PC-9 (cell line): Measurements from ENCODE around the gene ARID4A. TPM values are rescaled to one million over a fixed set of nuclear protein-coding genes. Genes with fewer than 3 reads are reported as not detected.

Experiments
- BruUV-seq: library from RNA; stranded (reverse); fragments of 400-500 nt; replicated peaks from 2 replicates; lab custom pipeline; 2021; lab: Mats Ljungman, UMichigan
- CTCF ChIA-PET: fragments of 300-600 bp; sonication (Branson Sonifier 250); formaldehyde crosslinking; loops from one replicate; lab custom pipeline; 2022; ENCODE audit warnings: antibody characterized with exemption; lab: Charles Lee
- POLR2A ChIA-PET: fragments of 300-600 bp; sonication (Branson Sonifier 250); formaldehyde crosslinking; loops from one replicate; lab custom pipeline; 2022; ENCODE audit warnings: antibody characterized with exemption; ENCODE audit not compliant: unreplicated experiment; lab: Charles Lee
- DNase-seq, 2 experiments: peaks; one replicate each; pipeline versions ENCODE4 v3.0.0 to v3.0.0-alpha.2; 2015 to 2022; ENCODE audit warnings: mixed read lengths in 1 of 2
- H2AFZ ChIP-seq: fragments of 200-600 bp; sonication (generic); 2 replicates; pipeline ENCODE4 v1.8.1; 2017; ENCODE audit warnings: antibody characterized with exemption
- H3F3A ChIP-seq: fragments of 200-600 bp; sonication (generic); 2 replicates; pipeline ENCODE4 v1.8.1; 2017; ENCODE audit warnings: antibody characterized with exemption, mild to moderate bottlenecking, low read depth; ENCODE audit not compliant: insufficient read depth
- H3K27ac ChIP-seq: fragments of 200-600 bp; sonication (generic); 2 replicates; pipeline ENCODE4 v1.6.1; 2016; ENCODE audit warnings: mixed run types
- H3K27me3 ChIP-seq: fragments of 200-600 bp; sonication (generic); 2 replicates; pipeline ENCODE4 v1.6.1; 2016; ENCODE audit warnings: low read depth, mixed run types; ENCODE audit not compliant: insufficient read depth
- H3K36me3 ChIP-seq: fragments of 200-600 bp; sonication (generic); 2 replicates; pipeline ENCODE4 v1.6.1; 2016; ENCODE audit warnings: low read depth, mixed run types
- H3K4me1 ChIP-seq: fragments of 200-600 bp; sonication (generic); replicated peaks from 2 replicates; pipeline ENCODE4 v1.6.1; 2016; ENCODE audit warnings: mixed run types; ENCODE audit not compliant: insufficient read depth
- H3K4me2 ChIP-seq: fragments of 200-600 bp; sonication (generic); 2 replicates; pipeline ENCODE4 v1.6.1; 2017; ENCODE audit warnings: mixed run types
- H3K4me3 ChIP-seq: fragments of 200-600 bp; sonication (generic); 2 replicates; pipeline ENCODE4 v1.6.1; 2016; ENCODE audit warnings: mixed run types
- H3K79me2 ChIP-seq: fragments of 200-600 bp; sonication (generic); 2 replicates; pipeline ENCODE4 v1.6.1; 2017; ENCODE audit warnings: low read depth, mixed run types
- H3K9me2 ChIP-seq: fragments of 200-600 bp; sonication (generic); 2 replicates; pipeline ENCODE4 v1.8.1; 2017; ENCODE audit warnings: mild to moderate bottlenecking; ENCODE audit not compliant: insufficient read depth
- H3K9me3 ChIP-seq: fragments of 200-600 bp; sonication (generic); 2 replicates; pipeline ENCODE4 v1.8.1; 2016; ENCODE audit warnings: low read depth; ENCODE audit not compliant: insufficient read depth
- H4K20me1 ChIP-seq: fragments of 200-600 bp; sonication (generic); 2 replicates; pipeline ENCODE4 v1.8.1; 2017; ENCODE audit not compliant: insufficient read depth
- CTCF ChIP-seq: fragments of 200-600 bp; sonication (generic); conservative IDR thresholded peaks from 2 replicates; pipeline ENCODE4 v1.6.1; 2017; ENCODE audit warnings: mixed run types, antibody characterized with exemption, mild to moderate bottlenecking, moderate library complexity
- EZH2 ChIP-seq: fragments of 200-600 bp; sonication (generic); IDR thresholded peaks from 2 replicates; pipeline ENCODE4 v1.8.0; 2017; ENCODE audit warnings: antibody characterized with exemption, low read depth
- intact Hi-C: fragments of 100-400 bp; cut with micrococcal nuclease; formaldehyde crosslinking; loops from one replicate; pipeline ENCODE4 v1.10.0; 2022; ENCODE audit not compliant: unreplicated experiment
- total RNA-seq: library from RNA; stranded (reverse); gene quantifications from 2 replicates; pipeline ENCODE4 v1.2.3, GENCODE V29; 2021

Gene ARID4A
- total RNA-seq, 1 experiment from 2014 or later, result 22.2 TPM

GRCh38 chr14:58297412-58297761 lies 968 bp upstream of the ARID4A start:
- TF ChIP-seq CTCF (no peak), EZH2 (no peak)

GRCh38 chr14:58297762-58298476 lies 436 bp upstream of the ARID4A start:
- H4K20me1 ChIP-seq, result peaks cover 46% of the 10 kb centered on the region
- H3K27me3 ChIP-seq, result no peaks in the 10 kb centered on the region
- TF ChIP-seq CTCF (no peak), EZH2 (no peak)
- intact Hi-C loops, result loop anchor here (1.0 kb wide), 2 partner anchors 54 to 129 kb away; partner anchors contain the start of genes KIAA0586, PSMA3 and TIMM9
- no TSS peak for BruUV-seq
- H3K9me3 ChIP-seq, result no peaks in the 10 kb centered on the region
- peaks cover 7% of the 10 kb centered on the region; the same call in 1 of the 2 replicates for H3F3A ChIP-seq
- CTCF ChIA-PET, result no interaction called here
- peak overlapping the region; percentile 99 for H3K4me2 ChIP-seq
- peaks cover 21% of the 10 kb centered on the region for H3K4me1 ChIP-seq
- peak overlapping the region; percentile 80 for H3K4me3 ChIP-seq
- DNase-seq, result peak; percentile 97 to 100
- H3K36me3 ChIP-seq, result 0 out of 2 replicates have a peak, but pooled peaks cover 20% of the 10 kb centered on the region
- POLR2A ChIA-PET, result interaction anchor here (0.5 to 1.3 kb wide), 10 partner anchors 39 to 1899 kb away, joined by 4 to 34 read pairs (median 6); partner anchors contain the start of gene PSMA3
- peaks cover 63% of the 10 kb centered on the region for H3K79me2 ChIP-seq
- no peaks in the 10 kb centered on the region; the same call in 1 of the 2 replicates for H3K9me2 ChIP-seq
- H3K27ac ChIP-seq, result peak overlapping the region; percentile 97
- peak overlapping the region; percentile 91 for H2AFZ ChIP-seq

More at GRCh38 chr14:58297412-58297761, 968 bp upstream of the ARID4A start:
- ChIA-PET CTCF (no interaction called here), POLR2A (interaction anchor here (1.3 kb wide), 1 partner anchor 53 kb away, joined by 13 read pairs; the partner anchor contains the start of gene PSMA3)
- peaks cover 51% of the 10 kb centered on the region for H4K20me1 ChIP-seq
- H3K27ac ChIP-seq, result peak overlapping the region; percentile 97
- DNase-seq, result peak in 1 of 2 experiments; percentile 52
- H3K4me1 ChIP-seq, result peaks cover 21% of the 10 kb centered on the region
- peaks cover 69% of the 10 kb centered on the region for H3K79me2 ChIP-seq
- H2AFZ ChIP-seq, result peak overlapping the region; percentile 80
- H3K9me2 ChIP-seq, result no peaks in the 10 kb centered on the region; the same call in 1 of the 2 replicates
- H3K36me3 ChIP-seq, result peaks cover 23% of the 10 kb centered on the region; the same call in 1 of the 2 replicates
- intact Hi-C loops, result loop anchor here (1.0 kb wide), 1 partner anchor 130 kb away; the partner anchor contains the start of genes KIAA0586 and TIMM9
- H3K27me3 ChIP-seq, result no peaks in the 10 kb centered on the region
- no peaks in the 10 kb centered on the region for H3K9me3 ChIP-seq
- peak overlapping the region; percentile 80 for H3K4me3 ChIP-seq
- peak overlapping the region; percentile 99 for H3K4me2 ChIP-seq
- peaks cover 7% of the 10 kb centered on the region; the same call in 1 of the 2 replicates for H3F3A ChIP-seq
- BruUV-seq, result TSS peak; percentile 68

GRCh38 chr14:58299401-58300330 lies 1.3 kb downstream of the ARID4A start:
- Histone ChIP-seq H3K4me2 (peak overlapping the region; percentile 80), H3F3A (peaks cover 7% of the 10 kb centered on the region; the same call in 1 of the 2 replicates), H3K4me1 (peaks cover 21% of the 10 kb centered on the region), H3K27ac (no peak overlapping the region), H3K4me3 (peak overlapping the region; percentile 77), H3K9me3 (no peaks in the 10 kb centered on the region), H4K20me1 (peaks cover 29% of the 10 kb centered on the region), H3K79me2 (peaks cover 46% of the 10 kb centered on the region), H3K36me3 (0 out of 2 replicates have a peak, but pooled peaks cover 9% of the 10 kb centered on the region), H2AFZ (peak overlapping the region; percentile 91), H3K9me2 (no peaks in the 10 kb centered on the region; the same call in 1 of the 2 replicates), H3K27me3 (no peaks in the 10 kb centered on the region)
- DNase-seq, result peak in 1 of 2 experiments; percentile 5
- intact Hi-C loops, result no loop called here
- POLR2A ChIA-PET, result interaction anchor here (0.7 kb wide), 1 partner anchor 53 kb away, joined by 3 read pairs; no protein-coding TSS in a partner anchor
- BruUV-seq, result TSS peak; percentile 40
- CTCF ChIA-PET, result interaction anchor here (0.7 kb wide), 1 partner anchor 100 kb away, joined by 3 read pairs; the partner anchor contains the start of gene ACTR10
- TF ChIP-seq CTCF, result no peak
- no peak for TF ChIP-seq EZH2
